ENCODE measurements around the gene PCDH9.

DNA sequence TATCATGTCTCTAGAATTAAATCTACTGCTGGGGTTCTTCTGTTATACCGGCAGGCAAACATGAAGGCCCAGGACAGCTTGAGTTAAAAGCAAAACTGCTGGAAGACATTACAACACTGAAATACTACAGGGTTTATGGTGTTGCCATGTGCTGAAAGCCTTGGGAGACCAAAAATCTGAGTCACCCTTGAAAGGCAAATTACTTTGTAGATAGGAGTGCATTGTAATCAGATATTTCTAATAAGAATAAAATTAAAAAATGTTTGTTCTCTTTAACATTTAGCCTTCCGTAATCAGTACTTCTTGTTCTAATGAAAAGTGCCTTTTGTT is 181.3 kb downstream of the PCDH9 start:
- TF ChIP-seq, protein P1, sequence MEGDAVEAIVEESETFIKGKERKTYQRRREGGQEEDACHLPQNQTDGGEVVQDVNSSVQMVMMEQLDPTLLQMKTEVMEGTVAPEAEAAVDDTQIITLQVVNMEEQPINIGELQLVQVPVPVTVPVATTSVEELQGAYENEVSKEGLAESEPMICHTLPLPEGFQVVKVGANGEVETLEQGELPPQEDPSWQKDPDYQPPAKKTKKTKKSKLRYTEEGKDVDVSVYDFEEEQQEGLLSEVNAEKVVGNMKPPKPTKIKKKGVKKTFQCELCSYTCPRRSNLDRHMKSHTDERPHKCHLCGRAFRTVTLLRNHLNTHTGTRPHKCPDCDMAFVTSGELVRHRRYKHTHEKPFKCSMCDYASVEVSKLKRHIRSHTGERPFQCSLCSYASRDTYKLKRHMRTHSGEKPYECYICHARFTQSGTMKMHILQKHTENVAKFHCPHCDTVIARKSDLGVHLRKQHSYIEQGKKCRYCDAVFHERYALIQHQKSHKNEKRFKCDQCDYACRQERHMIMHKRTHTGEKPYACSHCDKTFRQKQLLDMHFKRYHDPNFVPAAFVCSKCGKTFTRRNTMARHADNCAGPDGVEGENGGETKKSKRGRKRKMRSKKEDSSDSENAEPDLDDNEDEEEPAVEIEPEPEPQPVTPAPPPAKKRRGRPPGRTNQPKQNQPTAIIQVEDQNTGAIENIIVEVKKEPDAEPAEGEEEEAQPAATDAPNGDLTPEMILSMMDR (conservative IDR thresholded peaks at IDR 0.05; ENCODE audit: low read depth in 2 of 2): no peak
- TF ChIP-seq NANOG (IDR thresholded peaks at IDR 0.05; ENCODE audit: borderline replicate concordance): no peak
- TF ChIP-seq ZNF114 (CRISPR knock-in tag; IDR thresholded peaks at IDR 0.05): no peak
- no peak for TF ChIP-seq CREB1 (CRISPR knock-in tag; IDR thresholded peaks at IDR 0.05; ENCODE audit: low read depth)

Data from GM23338 (cell line).